ENCODE data around the gene CBFA2T3. TPM values are rescaled to one million over a fixed set of nuclear protein-coding genes. Genes with fewer than 3 reads are reported as not detected.

The CBFA2T3 gene
- total RNA-seq, 1 experiment from 2014 or later: 2.9 TPM

DNA sequence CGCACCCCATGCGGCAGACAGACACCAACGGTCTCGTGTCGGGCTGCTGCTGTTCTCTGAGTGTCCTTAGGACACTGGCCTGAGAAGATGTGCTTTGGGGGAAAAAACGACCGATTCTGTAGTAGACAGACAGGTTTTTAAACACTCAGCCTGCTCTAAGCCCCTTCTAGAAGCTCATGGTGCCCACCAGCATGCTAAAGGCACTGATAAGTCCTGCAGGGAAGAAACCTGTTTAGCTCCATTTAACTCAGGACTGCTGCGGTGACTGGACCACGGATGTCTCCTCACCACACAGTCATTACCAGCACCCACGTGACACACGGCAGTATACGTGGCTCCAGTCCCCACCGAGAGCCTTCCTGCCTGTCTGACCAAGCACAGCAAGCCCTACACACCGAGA lies 146.2 kb downstream of the CBFA2T3 start:
- H3K27me3 ChIP-seq (ENCODE audit: insufficient read depth, low read length): no peaks in the 10 kb centered on the region
- H3K56ac ChIP-seq (ENCODE audit: insufficient read length, low read depth, low read length): no peak overlapping the region
- H2BK120ac ChIP-seq (ENCODE audit: low read depth, low read length, poor library complexity, severe bottlenecking): no peak overlapping the region
- Mint-ChIP-seq H3K27me3 (ENCODE audit: low read depth) (no peaks in the 10 kb centered on the region), H3K36me3 (ENCODE audit: insufficient read depth in 1 of 3, low read depth in 3 of 3) (peaks cover 0 to 6% (median 3%) of the 10 kb centered on the region in 3 experiments; a peak in 3 of 7 replicates), H3K27ac (no peak overlapping the region), H3K4me1 (no peaks in the 10 kb centered on the region), H3K4me3 (peak overlapping the region in 1 of 2 experiments; percentile 14; a peak in 2 of 5 replicates), H3K9me3 (no peaks in the 10 kb centered on the region)
- H2AK5ac ChIP-seq (ENCODE audit: insufficient read length, low read length): no peak overlapping the region
- H3K4me1 ChIP-seq (ENCODE audit: insufficient read depth, low read length): no peaks in the 10 kb centered on the region
- H3K79me2 ChIP-seq (ENCODE audit: insufficient read depth, low read length): no peaks in the 10 kb centered on the region
- WGBS (ENCODE audit: extremely low coverage, insufficient read length, low lambda C conversion rate): no CpG with 5 or more reads among the region's 14 CpGs
- H4K5ac ChIP-seq (ENCODE audit: insufficient read length, low read depth, low read length): no peak overlapping the region
- H3K18ac ChIP-seq (ENCODE audit: insufficient read length, low read depth, low read length): no peak overlapping the region
- no peak overlapping the region for H2BK15ac ChIP-seq (ENCODE audit: low read depth, low read length)
- H3K23ac ChIP-seq (ENCODE audit: insufficient read length, low read depth, low read length): no peak overlapping the region
- no peak overlapping the region for H3K9ac ChIP-seq (ENCODE audit: extremely low read depth, insufficient read length, low read length)
- no peak overlapping the region for H4K8ac ChIP-seq (replicated peaks; ENCODE audit: insufficient read length, low read depth, low read length)
- H3K14ac ChIP-seq (ENCODE audit: insufficient read depth, low read length): no peak overlapping the region
- H3T11ph ChIP-seq (ENCODE audit: low read length): no peak overlapping the region
- H2AFZ ChIP-seq (ENCODE audit: low read length): no peak overlapping the region
- no peak overlapping the region for H3K4me2 ChIP-seq (ENCODE audit: insufficient read depth, insufficient read length, low read length)
- no peak for DNase-seq
- H2BK20ac ChIP-seq (ENCODE audit: low read depth, low read length, poor library complexity, severe bottlenecking): no peak overlapping the region
- no peak overlapping the region for H3K27ac ChIP-seq (ENCODE audit: insufficient read length, low read depth, low read length)
- no peaks in the 10 kb centered on the region for H3K79me1 ChIP-seq (ENCODE audit: insufficient read depth, low read depth, low read length, poor library complexity, severe bottlenecking)
- no peak overlapping the region for H4K91ac ChIP-seq (ENCODE audit: insufficient read length, low read depth, low read length)
- no peak overlapping the region for H3K4ac ChIP-seq (ENCODE audit: low read depth, low read length)
- no peaks in the 10 kb centered on the region for H3K9me3 ChIP-seq (ENCODE audit: control insufficient read depth, low read depth, low read length)
- H2BK5ac ChIP-seq (ENCODE audit: insufficient read length, low read length): no peak overlapping the region
- H3K23me2 ChIP-seq (ENCODE audit: insufficient read length, low read depth, low read length, poor library complexity, severe bottlenecking): no peaks in the 10 kb centered on the region
- no peaks in the 10 kb centered on the region for H4K20me1 ChIP-seq (ENCODE audit: control insufficient read depth, insufficient read depth, insufficient read length)
- TF ChIP-seq, protein P1, sequence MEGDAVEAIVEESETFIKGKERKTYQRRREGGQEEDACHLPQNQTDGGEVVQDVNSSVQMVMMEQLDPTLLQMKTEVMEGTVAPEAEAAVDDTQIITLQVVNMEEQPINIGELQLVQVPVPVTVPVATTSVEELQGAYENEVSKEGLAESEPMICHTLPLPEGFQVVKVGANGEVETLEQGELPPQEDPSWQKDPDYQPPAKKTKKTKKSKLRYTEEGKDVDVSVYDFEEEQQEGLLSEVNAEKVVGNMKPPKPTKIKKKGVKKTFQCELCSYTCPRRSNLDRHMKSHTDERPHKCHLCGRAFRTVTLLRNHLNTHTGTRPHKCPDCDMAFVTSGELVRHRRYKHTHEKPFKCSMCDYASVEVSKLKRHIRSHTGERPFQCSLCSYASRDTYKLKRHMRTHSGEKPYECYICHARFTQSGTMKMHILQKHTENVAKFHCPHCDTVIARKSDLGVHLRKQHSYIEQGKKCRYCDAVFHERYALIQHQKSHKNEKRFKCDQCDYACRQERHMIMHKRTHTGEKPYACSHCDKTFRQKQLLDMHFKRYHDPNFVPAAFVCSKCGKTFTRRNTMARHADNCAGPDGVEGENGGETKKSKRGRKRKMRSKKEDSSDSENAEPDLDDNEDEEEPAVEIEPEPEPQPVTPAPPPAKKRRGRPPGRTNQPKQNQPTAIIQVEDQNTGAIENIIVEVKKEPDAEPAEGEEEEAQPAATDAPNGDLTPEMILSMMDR (conservative IDR thresholded peaks at IDR 0.05): no peak
- no peak overlapping the region for H2BK12ac ChIP-seq (ENCODE audit: insufficient read length, low read depth, low read length)

Measured in H9 (cell line).